HEK293 (cell line): ENCODE measurements around the gene SFXN3.

ENCODE experiments used
- CTCF ChIA-PET: fragments of 350-600 bp; formaldehyde crosslinking; extraction: SDS; loops from one replicate; lab custom pipeline; 2021; ENCODE audit warnings: antibody characterized with exemption; lab: Yijun Ruan, JAX
- POLR2A ChIA-PET: fragments of 300-600 bp; formaldehyde crosslinking; extraction: SDS; loops from one replicate; lab custom pipeline; 2020; ENCODE audit warnings: antibody characterized with exemption, inconsistent platforms; lab: Yijun Ruan, JAX
- H3K27ac ChIP-seq: fragments of 200-500 bp; sonication (Bioruptor generic); 2 replicates; pipeline ENCODE4 v1.5.1; 2014; ENCODE audit warnings: low read depth, low read length, control low read depth, inconsistent platforms; ENCODE audit errors: extremely low read depth
- H3K36me3 ChIP-seq, 2 experiments: fragments of 200-500 bp in 1 of 2; sonication (Bioruptor generic) in 1 of 2; 1 replicate in 1 of 2; 2 replicates in 1 of 2; pipeline ENCODE4 v1.5.1; 2014 to 2017; ENCODE audit warnings: inconsistent platforms in 2 of 2, low read length in 2 of 2; ENCODE audit not compliant: control insufficient read depth in 2 of 2, insufficient read depth in 1 of 2
- H3K4me1 ChIP-seq: fragments of 200-500 bp; sonication (Bioruptor generic); 2 replicates; pipeline ENCODE4 v1.5.1; 2014; ENCODE audit warnings: mild to moderate bottlenecking, low read length, inconsistent platforms; ENCODE audit not compliant: control insufficient read depth, insufficient read depth
- H3K4me3 ChIP-seq: 2 replicates; pipeline ENCODE4 v1.5.1; 2011; ENCODE audit warnings: low read depth, mild to moderate bottlenecking, control low read depth, low read length, moderate library complexity
- H3K9me3 ChIP-seq: fragments of 200-500 bp; sonication (Bioruptor generic); 2 replicates; pipeline ENCODE4 v1.5.1; 2014; ENCODE audit warnings: low read depth, low read length, inconsistent platforms; ENCODE audit not compliant: control insufficient read depth, insufficient read depth
- EGR2 ChIP-seq: fragments of 450-650 bp; formaldehyde crosslinking; IDR thresholded peaks from 2 replicates; pipeline ENCODE4 v1.5.1; 2016; ENCODE audit warnings: low read depth, missing biosample characterization, missing genetic modification characterization
- GLI2 ChIP-seq: fragments of 450-650 bp; formaldehyde crosslinking; IDR thresholded peaks from 2 replicates; pipeline ENCODE4; 2017; ENCODE audit warnings: missing biosample characterization, missing genetic modification characterization, low read depth, borderline replicate concordance
- GLI4 ChIP-seq: fragments of 450-650 bp; formaldehyde crosslinking; IDR thresholded peaks from 2 replicates; pipeline ENCODE4 v1.5.1; 2016; ENCODE audit warnings: missing biosample characterization, missing genetic modification characterization
- HOXC10 ChIP-seq: sonication (generic); formaldehyde crosslinking; IDR thresholded peaks from 2 replicates; pipeline ENCODE4 v1.8.1; 2023; ENCODE audit warnings: mild to moderate bottlenecking, missing genetic modification reagents
- IKZF3 ChIP-seq: fragments of 450-650 bp; IDR thresholded peaks from 2 replicates; pipeline ENCODE4 v1.5.0; 2018; ENCODE audit warnings: missing biosample characterization, mild to moderate bottlenecking, missing genetic modification characterization, moderate library complexity
- KLF7 ChIP-seq: fragments of 450-650 bp; formaldehyde crosslinking; IDR thresholded peaks from 2 replicates; pipeline ENCODE4 v1.5.1; 2016; ENCODE audit warnings: missing biosample characterization, missing genetic modification characterization, borderline replicate concordance
- REPIN1 ChIP-seq: fragments of 450-650 bp; formaldehyde crosslinking; IDR thresholded peaks from 2 replicates; pipeline ENCODE4 v1.5.1; 2017; ENCODE audit warnings: missing biosample characterization, missing genetic modification characterization, low read depth
- SP2 ChIP-seq: fragments of 450-650 bp; formaldehyde crosslinking; IDR thresholded peaks from 2 replicates; pipeline ENCODE4 v1.5.1; 2016; ENCODE audit warnings: missing biosample characterization, missing genetic modification characterization
- ZBTB11 ChIP-seq: fragments of 450-650 bp; formaldehyde crosslinking; conservative IDR thresholded peaks from 2 replicates; pipeline ENCODE4 v1.5.1; 2016; ENCODE audit warnings: low read depth, missing biosample characterization, missing genetic modification characterization
- ZBTB17 ChIP-seq: fragments of 450-650 bp; formaldehyde crosslinking; IDR thresholded peaks from 2 replicates; pipeline ENCODE4 v1.5.1; 2016; ENCODE audit warnings: missing biosample characterization, missing genetic modification characterization
- ZBTB7A ChIP-seq: fragments of 450-650 bp; formaldehyde crosslinking; IDR thresholded peaks from 2 replicates; pipeline ENCODE4 v1.5.1; 2016; ENCODE audit warnings: low read depth, missing biosample characterization, missing genetic modification characterization
- ZBTB8A ChIP-seq: fragments of 450-650 bp; formaldehyde crosslinking; IDR thresholded peaks from 2 replicates; pipeline ENCODE4 v1.5.1; 2016; ENCODE audit warnings: missing biosample characterization, missing genetic modification characterization
- ZFP3 ChIP-seq: fragments of 450-650 bp; formaldehyde crosslinking; IDR thresholded peaks from 2 replicates; pipeline ENCODE4 v1.5.1; 2016; ENCODE audit warnings: low read depth, missing biosample characterization, missing genetic modification characterization
- ZIC2 ChIP-seq: fragments of 450-650 bp; formaldehyde crosslinking; IDR thresholded peaks from 2 replicates; pipeline ENCODE4 v1.5.1; 2016; ENCODE audit warnings: missing biosample characterization, missing genetic modification characterization
- ZNF155 ChIP-seq: fragments of 450-650 bp; formaldehyde crosslinking; IDR thresholded peaks from 2 replicates; pipeline ENCODE4 v1.5.1; 2016; ENCODE audit warnings: missing biosample characterization, missing genetic modification characterization
- ZNF202 ChIP-seq: fragments of 450-650 bp; formaldehyde crosslinking; IDR thresholded peaks from 2 replicates; pipeline ENCODE4 v1.5.1; 2016; ENCODE audit warnings: missing biosample characterization, missing genetic modification characterization, borderline replicate concordance
- ZNF391 ChIP-seq: fragments of 450-650 bp; formaldehyde crosslinking; IDR thresholded peaks from 2 replicates; pipeline ENCODE4 v1.5.1; 2016; ENCODE audit warnings: low read depth, missing biosample characterization, missing genetic modification characterization, borderline replicate concordance
- ZNF433 ChIP-seq: fragments of 450-650 bp; formaldehyde crosslinking; IDR thresholded peaks from 2 replicates; pipeline ENCODE4 v1.5.1; 2016; ENCODE audit warnings: missing biosample characterization, missing genetic modification characterization, low read depth
- ZNF558 ChIP-seq: fragments of 450-650 bp; formaldehyde crosslinking; IDR thresholded peaks from 2 replicates; pipeline ENCODE4 v1.5.1; 2016; ENCODE audit warnings: missing biosample characterization, missing genetic modification characterization
- ZNF76 ChIP-seq: fragments of 450-650 bp; formaldehyde crosslinking; IDR thresholded peaks from 2 replicates; pipeline ENCODE4; 2016; ENCODE audit warnings: low read depth, missing biosample characterization, missing genetic modification characterization, borderline replicate concordance
- ZNF777 ChIP-seq: fragments of 450-650 bp; formaldehyde crosslinking; IDR thresholded peaks from 2 replicates; pipeline ENCODE4 v1.5.1; 2017; ENCODE audit warnings: missing biosample characterization, missing genetic modification characterization, borderline replicate concordance
- ZNF792 ChIP-seq: fragments of 450-650 bp; formaldehyde crosslinking; IDR thresholded peaks from 2 replicates; pipeline ENCODE4 v1.5.1; 2016; ENCODE audit warnings: missing biosample characterization, missing genetic modification characterization
- ZSCAN30 ChIP-seq: fragments of 450-650 bp; IDR thresholded peaks from 2 replicates; pipeline ENCODE4 v1.5.1; 2018; ENCODE audit warnings: missing biosample characterization, mild to moderate bottlenecking, missing genetic modification characterization, moderate library complexity
- ZSCAN4 ChIP-seq: fragments of 450-650 bp; formaldehyde crosslinking; IDR thresholded peaks from 2 replicates; pipeline ENCODE4 v1.5.1; 2017; ENCODE audit warnings: missing biosample characterization, missing genetic modification characterization
- TF ChIP-seq, protein P1 (sequence below): sonication (generic); formaldehyde crosslinking; IDR thresholded peaks from 2 replicates; pipeline ENCODE4 v1.8.1; 2022; ENCODE audit warnings: mild to moderate bottlenecking, moderate library complexity, missing genetic modification reagents
- TF ChIP-seq, protein P2 (sequence below): fragments of 450-650 bp; formaldehyde crosslinking; IDR thresholded peaks from 2 replicates; pipeline ENCODE4 v1.5.1; 2017; ENCODE audit warnings: missing biosample characterization, missing genetic modification characterization

SFXN3 gene

DNA sequence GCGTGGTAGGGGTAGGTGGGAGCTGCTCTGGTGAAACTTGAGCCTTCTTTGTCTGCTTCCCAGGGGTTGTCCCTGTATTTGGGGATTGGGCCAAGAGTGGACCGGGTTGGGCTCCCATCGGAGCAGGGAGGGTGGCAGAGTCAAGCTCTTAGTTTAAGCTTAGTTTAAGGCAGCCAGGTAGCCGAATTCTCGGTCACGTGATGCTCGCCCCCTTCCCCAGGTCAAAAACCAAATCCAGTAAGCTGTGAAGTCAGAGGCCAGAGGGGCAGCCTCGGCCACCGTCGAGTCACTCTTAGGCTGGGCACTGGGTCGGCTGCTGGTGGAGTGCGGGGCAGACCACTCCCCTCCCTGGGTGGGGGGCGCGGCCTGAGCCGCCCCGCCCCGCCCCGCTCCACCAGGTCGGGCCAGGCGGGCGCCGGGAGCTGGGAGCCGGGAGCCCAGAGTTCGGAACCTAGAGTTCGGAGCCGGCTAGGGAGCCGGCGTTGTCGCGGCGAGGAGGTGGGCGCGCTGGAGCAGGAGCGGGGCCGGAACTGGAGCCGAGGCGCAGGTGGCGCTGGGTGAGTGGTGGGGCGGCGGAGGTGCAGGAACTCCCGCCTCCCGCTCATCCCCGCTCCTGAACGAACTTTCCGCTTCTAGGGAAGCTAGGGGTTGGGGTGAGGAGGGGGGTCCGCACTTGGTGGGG is 34.2 kb upstream of the SFXN3 start (continued):
- 0 out of 2 replicates have a peak, but pooled peaks have one; percentile 45 for TF ChIP-seq HOXC10 (CRISPR knock-in tag)
- TF ChIP-seq, protein P1, sequence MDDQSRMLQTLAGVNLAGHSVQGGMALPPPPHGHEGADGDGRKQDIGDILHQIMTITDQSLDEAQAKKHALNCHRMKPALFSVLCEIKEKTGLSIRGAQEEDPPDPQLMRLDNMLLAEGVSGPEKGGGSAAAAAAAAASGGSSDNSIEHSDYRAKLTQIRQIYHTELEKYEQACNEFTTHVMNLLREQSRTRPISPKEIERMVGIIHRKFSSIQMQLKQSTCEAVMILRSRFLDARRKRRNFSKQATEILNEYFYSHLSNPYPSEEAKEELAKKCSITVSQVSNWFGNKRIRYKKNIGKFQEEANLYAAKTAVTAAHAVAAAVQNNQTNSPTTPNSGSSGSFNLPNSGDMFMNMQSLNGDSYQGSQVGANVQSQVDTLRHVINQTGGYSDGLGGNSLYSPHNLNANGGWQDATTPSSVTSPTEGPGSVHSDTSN = 0 out of 2 replicates have a peak, but pooled peaks have one; percentile 21
- TF ChIP-seq SP2 (tag by site-specific recombination) = no peak
- TF ChIP-seq ZNF155 (tag by site-specific recombination) = no peak
- TF ChIP-seq GLI4 (tag by site-specific recombination) = no peak
- no peak for TF ChIP-seq GLI2 (tag by site-specific recombination)
- TF ChIP-seq ZNF777 (tag by site-specific recombination) = no peak
- TF ChIP-seq, protein P2, sequence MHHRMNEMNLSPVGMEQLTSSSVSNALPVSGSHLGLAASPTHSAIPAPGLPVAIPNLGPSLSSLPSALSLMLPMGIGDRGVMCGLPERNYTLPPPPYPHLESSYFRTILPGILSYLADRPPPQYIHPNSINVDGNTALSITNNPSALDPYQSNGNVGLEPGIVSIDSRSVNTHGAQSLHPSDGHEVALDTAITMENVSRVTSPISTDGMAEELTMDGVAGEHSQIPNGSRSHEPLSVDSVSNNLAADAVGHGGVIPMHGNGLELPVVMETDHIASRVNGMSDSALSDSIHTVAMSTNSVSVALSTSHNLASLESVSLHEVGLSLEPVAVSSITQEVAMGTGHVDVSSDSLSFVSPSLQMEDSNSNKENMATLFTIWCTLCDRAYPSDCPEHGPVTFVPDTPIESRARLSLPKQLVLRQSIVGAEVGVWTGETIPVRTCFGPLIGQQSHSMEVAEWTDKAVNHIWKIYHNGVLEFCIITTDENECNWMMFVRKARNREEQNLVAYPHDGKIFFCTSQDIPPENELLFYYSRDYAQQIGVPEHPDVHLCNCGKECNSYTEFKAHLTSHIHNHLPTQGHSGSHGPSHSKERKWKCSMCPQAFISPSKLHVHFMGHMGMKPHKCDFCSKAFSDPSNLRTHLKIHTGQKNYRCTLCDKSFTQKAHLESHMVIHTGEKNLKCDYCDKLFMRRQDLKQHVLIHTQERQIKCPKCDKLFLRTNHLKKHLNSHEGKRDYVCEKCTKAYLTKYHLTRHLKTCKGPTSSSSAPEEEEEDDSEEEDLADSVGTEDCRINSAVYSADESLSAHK (tag by site-specific recombination) = no peak
- no peak for TF ChIP-seq EGR2 (tag by site-specific recombination)
- peak; percentile 66; the same call in 1 of the 2 replicates for TF ChIP-seq ZBTB17 (tag by site-specific recombination)
- TF ChIP-seq ZSCAN4 (tag by site-specific recombination) = no peak

- peaks cover 8% of the 10 kb centered on the region for H3K4me1 ChIP-seq
- H3K27ac ChIP-seq = peak overlapping the region; percentile 94
- ChIA-PET POLR2A (interaction anchor here (0.6 to 2.4 kb wide), 13 partner anchors 9 to 514 kb away, joined by 3 to 14 read pairs (median 4); partner anchors contain the start of genes PDZD7 and SFXN3), CTCF (interaction anchor here (0.6 to 16.6 kb wide), 31 partner anchors 9 to 1190 kb away, joined by 3 to 274 read pairs (median 4); partner anchors contain the start of genes MRPL43 and TWNK)
- H3K4me3 ChIP-seq = peak overlapping the region; percentile 57
- peaks cover 3 to 37% of the 10 kb centered on the region in 2 experiments for H3K36me3 ChIP-seq
- no peaks in the 10 kb centered on the region for H3K9me3 ChIP-seq
- TF ChIP-seq ZNF433 (tag by site-specific recombination) = no peak
- peak; percentile 45; the same call in 1 of the 2 replicates for TF ChIP-seq ZBTB7A (tag by site-specific recombination)
- TF ChIP-seq KLF7 (tag by site-specific recombination) = peak; percentile 13; the same call in 1 of the 2 replicates
- TF ChIP-seq ZIC2 = peak; percentile 54
- peak; percentile 68; the same call in 1 of the 2 replicates for TF ChIP-seq ZBTB8A
- TF ChIP-seq ZBTB11 (tag by site-specific recombination) = peak; percentile 69
- peak; percentile 70 for TF ChIP-seq ZNF391
- TF ChIP-seq ZSCAN30 = peak; percentile 96
- TF ChIP-seq ZNF76 (tag by site-specific recombination) = no peak; the same call in 1 of the 2 replicates
- peak; percentile 35; the same call in 1 of the 2 replicates for TF ChIP-seq ZNF792 (tag by site-specific recombination)
- TF ChIP-seq ZNF777 (tag by site-specific recombination) = peak; percentile 81; the same call in 1 of the 2 replicates
- 0 out of 2 replicates have a peak, but pooled peaks have one; percentile 12 for TF ChIP-seq ZNF558 (tag by site-specific recombination)
- TF ChIP-seq ZNF202 = no peak
- no peak for TF ChIP-seq REPIN1 (tag by site-specific recombination)
- peak; percentile 77; the same call in 1 of the 2 replicates for TF ChIP-seq ZFP3 (tag by site-specific recombination)
- peak; percentile 99 for TF ChIP-seq IKZF3 (tag by site-specific recombination)
These were observed 33.5 kb upstream of the SFXN3 start for GRCh38 chr10:100997360-100998182.
